Gastrocnemius medialis (tissue), 4 donors: ENCODE results near the gene SEC16A.

Source experiments
- CTCF ChIP-seq, 5 experiments: fragments of 450-650 bp in 3 of 5; fragments of 200-600 bp in 2 of 5; sonication (generic) in 2 of 5; IDR thresholded peaks in 4 of 5; conservative IDR thresholded peaks in 1 of 5; 1 replicate in 4 of 5; 2 replicates in 1 of 5; pipeline ENCODE4 v1.5.1; 2016 to 2019; ENCODE audit warnings: antibody characterized with exemption in 5 of 5, mild to moderate bottlenecking in 3 of 5, moderate library complexity in 3 of 5
- POLR2A ChIP-seq, 2 donors: fragments of 450-650 bp; IDR thresholded peaks; one replicate each; pipeline ENCODE4 v1.6.1; 2017; ENCODE audit warnings: antibody characterized with exemption in 2 of 2, mild to moderate bottlenecking in 2 of 2, moderate library complexity in 2 of 2

GRCh38 chr9:136509549-136509948, 26.7 kb upstream of the SEC16A start:
- TF ChIP-seq CTCF (IDR thresholded peaks at IDR 0.05 in 4 of 5, conservative IDR thresholded peaks at IDR 0.05 in 1 of 5) = no peak
- TF ChIP-seq POLR2A (IDR thresholded peaks at IDR 0.05) = no peak
